PC-3 (cell line): ENCODE results near the gene TAS2R60. TPM values are rescaled to one million over a fixed set of nuclear protein-coding genes. Genes with fewer than 3 reads are reported as not detected.

Experiments
- ATAC-seq: fragments of 200-7000 bp; cut with Tn5 transposase; 2 replicates; pipeline ENCODE4 v1.9.1; 2020; ENCODE audit warnings: mild to moderate bottlenecking, moderate library complexity
- BruUV-seq: library from RNA; stranded (reverse); fragments of 400-500 nt; replicated peaks from 2 replicates; lab custom pipeline; 2021; lab: Mats Ljungman, UMichigan
- CTCF ChIA-PET: fragments of 300-600 bp; sonication (Branson Sonifier 250); formaldehyde crosslinking; loops from one replicate; lab custom pipeline; 2022; ENCODE audit warnings: antibody characterized with exemption; lab: Charles Lee
- POLR2A ChIA-PET: fragments of 300-600 bp; sonication (Branson Sonifier 250); formaldehyde crosslinking; loops from one replicate; lab custom pipeline; 2022; ENCODE audit warnings: antibody characterized with exemption; ENCODE audit not compliant: unreplicated experiment; lab: Charles Lee
- DNase-seq: peaks from one replicate; pipeline ENCODE4 v3.0.0-alpha.2; 2015
- H2AFZ ChIP-seq: fragments of 300-600 bp; sonication (generic); 2 replicates; pipeline ENCODE4 v1.6.0; 2016; ENCODE audit warnings: antibody characterized with exemption, low read length
- H3F3A ChIP-seq: fragments of 300-600 bp; sonication (generic); one replicate; pipeline ENCODE4 v1.6.0; 2017; ENCODE audit warnings: antibody characterized with exemption, low read length, control low read depth, mild to moderate bottlenecking; ENCODE audit not compliant: unreplicated experiment
- H3K27ac ChIP-seq: fragments of 300-600 bp; sonication (generic); 2 replicates; pipeline ENCODE4 v1.5.1; 2016; ENCODE audit warnings: mild to moderate bottlenecking, low read length
- H3K27me3 ChIP-seq: fragments of 300-600 bp; sonication (generic); 2 replicates; pipeline ENCODE4 v1.6.1; 2016; ENCODE audit warnings: low read length, mixed read lengths
- H3K36me3 ChIP-seq: fragments of 300-600 bp; sonication (generic); 2 replicates; pipeline ENCODE4 v1.6.1; 2016; ENCODE audit warnings: low read depth, mixed run types, low read length, mixed read lengths
- H3K4me1 ChIP-seq: fragments of 300-600 bp; sonication (generic); 2 replicates; pipeline ENCODE4 v1.5.1; 2016; ENCODE audit warnings: low read length; ENCODE audit not compliant: insufficient read depth
- H3K4me2 ChIP-seq: fragments of 300-600 bp; sonication (generic); 2 replicates; pipeline ENCODE4 v1.6.0; 2016; ENCODE audit warnings: low read length
- H3K4me3 ChIP-seq: fragments of 300-600 bp; sonication (generic); 2 replicates; pipeline ENCODE4 v1.5.1; 2016; ENCODE audit warnings: mild to moderate bottlenecking, low read length, mixed read lengths
- H3K79me2 ChIP-seq: fragments of 300-600 bp; sonication (generic); 2 replicates; pipeline ENCODE4 v1.6.1; 2017; ENCODE audit warnings: low read length, mixed read lengths
- H3K9ac ChIP-seq: fragments of 300-600 bp; sonication (generic); 2 replicates; pipeline ENCODE4 v1.6.0; 2016; ENCODE audit warnings: mild to moderate bottlenecking, low read length
- H3K9me2 ChIP-seq: fragments of 300-600 bp; sonication (generic); replicated peaks from 2 replicates; pipeline ENCODE4 v1.6.1; 2016; ENCODE audit warnings: mixed run types, low read length, mixed read lengths
- H3K9me3 ChIP-seq: fragments of 300-600 bp; sonication (generic); 2 replicates; pipeline ENCODE4 v1.6.1; 2016; ENCODE audit warnings: low read length, mixed read lengths
- H4K20me1 ChIP-seq: fragments of 300-600 bp; sonication (generic); 2 replicates; pipeline ENCODE4 v1.6.1; 2016; ENCODE audit warnings: low read length, mixed read lengths
- EZH2 ChIP-seq: fragments of 300-600 bp; sonication (generic); IDR thresholded peaks from one replicate; pipeline ENCODE4 v1.6.1; 2017; ENCODE audit warnings: antibody characterized with exemption, mild to moderate bottlenecking, low read length; ENCODE audit not compliant: unreplicated experiment
- EZH2phosphoT487 ChIP-seq: fragments of 300-600 bp; sonication (generic); IDR thresholded peaks from 2 replicates; pipeline ENCODE4 v1.6.1; 2018; ENCODE audit warnings: mild to moderate bottlenecking, antibody characterized with exemption, low read length, borderline replicate concordance
- intact Hi-C: fragments of 100-400 bp; cut with micrococcal nuclease; formaldehyde crosslinking; loops from 2 replicates; pipeline ENCODE4 v1.9.0; 2023
- total RNA-seq: library from RNA; depleted of rRNA; stranded (reverse); fragments of >200 nt; gene quantifications from 2 replicates; pipeline ENCODE4 v1.2.3, GENCODE V29; 2014
- TF ChIP-seq, protein P1 (sequence below): fragments of 300-600 bp; sonication (generic); conservative IDR thresholded peaks from 2 replicates; pipeline ENCODE4 v1.5.1; 2017; ENCODE audit warnings: antibody characterized with exemption, low read depth, mild to moderate bottlenecking, low read length

The TAS2R60 gene
- total RNA-seq, 1 experiment from 2014 or later, result not detected

DNA sequence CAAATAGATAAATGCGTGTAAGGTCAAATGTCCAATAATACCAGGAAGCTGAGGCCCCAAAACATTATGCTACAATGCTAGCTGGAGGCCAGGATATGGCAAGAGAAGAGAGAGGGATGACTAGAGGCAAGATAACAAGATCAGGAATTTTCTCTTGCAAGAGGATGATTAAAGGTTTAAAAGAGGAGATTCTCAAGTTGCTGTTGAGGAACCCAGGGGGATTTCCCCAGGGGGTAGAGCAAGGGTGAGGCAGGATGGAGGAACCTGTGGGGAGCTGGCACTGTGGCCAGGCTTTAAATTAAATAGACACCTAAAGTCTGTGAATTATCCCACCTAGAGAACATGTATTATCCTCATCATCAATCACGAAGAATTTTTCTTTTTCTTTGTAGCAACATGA, 3.4 kb upstream of the TAS2R60 start:
- H3K4me3 ChIP-seq, result no peak overlapping the region
- H3K79me2 ChIP-seq, result no peaks in the 10 kb centered on the region
- intact Hi-C loops, result no loop called here
- H3K36me3 ChIP-seq, result no peaks in the 10 kb centered on the region
- ChIA-PET POLR2A (no interaction called here), CTCF (no interaction called here)
- H3K9ac ChIP-seq, result no peak overlapping the region
- no peak for ATAC-seq
- no TSS peak for BruUV-seq
- no peaks in the 10 kb centered on the region for H3K9me2 ChIP-seq
- TF ChIP-seq, protein P1, sequence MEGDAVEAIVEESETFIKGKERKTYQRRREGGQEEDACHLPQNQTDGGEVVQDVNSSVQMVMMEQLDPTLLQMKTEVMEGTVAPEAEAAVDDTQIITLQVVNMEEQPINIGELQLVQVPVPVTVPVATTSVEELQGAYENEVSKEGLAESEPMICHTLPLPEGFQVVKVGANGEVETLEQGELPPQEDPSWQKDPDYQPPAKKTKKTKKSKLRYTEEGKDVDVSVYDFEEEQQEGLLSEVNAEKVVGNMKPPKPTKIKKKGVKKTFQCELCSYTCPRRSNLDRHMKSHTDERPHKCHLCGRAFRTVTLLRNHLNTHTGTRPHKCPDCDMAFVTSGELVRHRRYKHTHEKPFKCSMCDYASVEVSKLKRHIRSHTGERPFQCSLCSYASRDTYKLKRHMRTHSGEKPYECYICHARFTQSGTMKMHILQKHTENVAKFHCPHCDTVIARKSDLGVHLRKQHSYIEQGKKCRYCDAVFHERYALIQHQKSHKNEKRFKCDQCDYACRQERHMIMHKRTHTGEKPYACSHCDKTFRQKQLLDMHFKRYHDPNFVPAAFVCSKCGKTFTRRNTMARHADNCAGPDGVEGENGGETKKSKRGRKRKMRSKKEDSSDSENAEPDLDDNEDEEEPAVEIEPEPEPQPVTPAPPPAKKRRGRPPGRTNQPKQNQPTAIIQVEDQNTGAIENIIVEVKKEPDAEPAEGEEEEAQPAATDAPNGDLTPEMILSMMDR, result no peak
- TF ChIP-seq EZH2, result no peak
- TF ChIP-seq EZH2phosphoT487, result no peak
- H3K9me3 ChIP-seq, result no peaks in the 10 kb centered on the region
- H3F3A ChIP-seq, result no peaks in the 10 kb centered on the region
- H3K27me3 ChIP-seq, result no peaks in the 10 kb centered on the region
- H3K4me2 ChIP-seq, result no peak overlapping the region
- no peaks in the 10 kb centered on the region for H4K20me1 ChIP-seq
- no peak overlapping the region for H2AFZ ChIP-seq
- H3K4me1 ChIP-seq, result peaks cover 6% of the 10 kb centered on the region; the same call in 1 of the 2 replicates
- no peak for DNase-seq
- no peak overlapping the region for H3K27ac ChIP-seq

DNA sequence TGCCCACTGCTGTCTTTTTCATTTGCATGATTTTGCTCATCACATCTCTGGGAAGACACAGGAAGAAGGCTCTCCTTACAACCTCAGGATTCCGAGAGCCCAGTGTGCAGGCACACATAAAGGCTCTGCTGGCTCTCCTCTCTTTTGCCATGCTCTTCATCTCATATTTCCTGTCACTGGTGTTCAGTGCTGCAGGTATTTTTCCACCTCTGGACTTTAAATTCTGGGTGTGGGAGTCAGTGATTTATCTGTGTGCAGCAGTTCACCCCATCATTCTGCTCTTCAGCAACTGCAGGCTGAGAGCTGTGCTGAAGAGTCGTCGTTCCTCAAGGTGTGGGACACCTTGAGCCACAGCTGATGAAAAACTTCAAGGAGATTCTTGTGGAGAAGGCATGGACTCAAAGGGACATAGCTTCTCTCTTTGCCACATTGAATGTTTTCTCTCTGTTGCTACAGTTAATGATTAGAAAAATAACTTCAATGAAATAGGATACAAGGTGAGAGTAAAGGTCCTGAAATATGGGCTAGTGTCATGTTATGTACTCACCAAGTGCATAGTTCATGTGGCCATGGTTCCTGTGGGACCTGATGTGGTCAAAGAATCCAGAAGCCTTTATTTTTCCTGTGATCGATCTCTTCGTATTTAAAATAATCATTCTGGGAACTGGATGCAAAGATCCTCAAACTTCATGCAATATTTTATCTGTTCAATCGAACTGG, 970 bp downstream of the TAS2R60 start:
- Histone ChIP-seq H3K9me2 (no peaks in the 10 kb centered on the region), H3F3A (no peaks in the 10 kb centered on the region), H3K79me2 (no peaks in the 10 kb centered on the region), H3K9me3 (no peaks in the 10 kb centered on the region), H3K4me2 (no peak overlapping the region), H3K27me3 (peaks cover 18% of the 10 kb centered on the region; the same call in 1 of the 2 replicates), H3K27ac (no peak overlapping the region), H3K36me3 (no peaks in the 10 kb centered on the region), H3K4me1 (no peaks in the 10 kb centered on the region), H3K4me3 (no peak overlapping the region), H4K20me1 (no peaks in the 10 kb centered on the region), H3K9ac (no peak overlapping the region), H2AFZ (no peak overlapping the region)
- no TSS peak for BruUV-seq
- ATAC-seq, result no peak
- intact Hi-C loops, result no loop called here
- DNase-seq, result no peak
- CTCF ChIA-PET, result interaction anchor here (0.5 kb wide), 1 partner anchor 36 kb away, joined by 4 read pairs; the partner anchor contains the start of gene EPHA1
- POLR2A ChIA-PET, result no interaction called here
- TF ChIP-seq EZH2phosphoT487, result no peak
- TF ChIP-seq, protein P1, result no peak
- TF ChIP-seq EZH2, result no peak

- Histone ChIP-seq H3K9ac (no peak overlapping the region), H2AFZ (no peak overlapping the region), H3K36me3 (no peaks in the 10 kb centered on the region), H3F3A (no peaks in the 10 kb centered on the region), H3K4me2 (no peak overlapping the region), H3K27ac (no peak overlapping the region), H3K4me1 (no peaks in the 10 kb centered on the region), H3K9me2 (no peaks in the 10 kb centered on the region), H3K9me3 (no peaks in the 10 kb centered on the region), H3K27me3 (peaks cover 18% of the 10 kb centered on the region; the same call in 1 of the 2 replicates), H3K4me3 (no peak overlapping the region), H4K20me1 (no peaks in the 10 kb centered on the region), H3K79me2 (no peaks in the 10 kb centered on the region)
- TF ChIP-seq, protein P1, result no peak
- TF ChIP-seq EZH2phosphoT487 (no peak), EZH2 (no peak)
- ATAC-seq (no peak), DNase-seq (no peak)
- ChIA-PET POLR2A (no interaction called here), CTCF (no interaction called here)
- intact Hi-C loops, result no loop called here
- no TSS peak for BruUV-seq
Measured at GRCh38 chr7:143444785-143445184, 1.5 kb downstream of the TAS2R60 start.
